Measurements from ENCODE around the gene DYNC2H1.

The DYNC2H1 gene

DNA sequence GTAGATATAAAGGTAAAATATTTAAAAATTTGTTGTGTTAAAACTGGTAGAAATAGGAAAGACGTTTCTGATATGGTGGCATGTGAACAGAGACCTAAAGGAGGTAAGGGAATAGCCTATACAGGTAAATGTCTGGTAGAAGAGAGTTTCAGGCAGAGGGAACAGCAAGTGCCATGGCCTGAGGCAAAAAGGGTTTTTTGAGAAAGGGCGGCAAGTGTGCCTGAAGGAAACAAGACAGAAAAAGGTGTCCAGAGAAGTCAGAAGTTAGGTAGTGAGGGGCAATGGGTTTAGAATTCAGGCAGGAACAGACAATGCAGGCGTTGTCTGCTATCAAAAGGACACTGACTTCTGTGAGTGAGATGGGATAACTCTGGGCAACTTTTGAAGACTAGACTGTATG is 339.7 kb downstream of the DYNC2H1 start:
- Mint-ChIP-seq H3K4me3 (no peak overlapping the region), H3K4me1 (peaks cover 3% of the 10 kb centered on the region), H3K9me3 (no peaks in the 10 kb centered on the region), H3K36me3 (no peaks in the 10 kb centered on the region), H3K27me3 (no peaks in the 10 kb centered on the region), H3K27ac (no peak overlapping the region)
- ATAC-seq (ENCODE audit: low read depth) = no peak
- DNase-seq (ENCODE audit: low spot score in 2 of 2) = no peak

DNA sequence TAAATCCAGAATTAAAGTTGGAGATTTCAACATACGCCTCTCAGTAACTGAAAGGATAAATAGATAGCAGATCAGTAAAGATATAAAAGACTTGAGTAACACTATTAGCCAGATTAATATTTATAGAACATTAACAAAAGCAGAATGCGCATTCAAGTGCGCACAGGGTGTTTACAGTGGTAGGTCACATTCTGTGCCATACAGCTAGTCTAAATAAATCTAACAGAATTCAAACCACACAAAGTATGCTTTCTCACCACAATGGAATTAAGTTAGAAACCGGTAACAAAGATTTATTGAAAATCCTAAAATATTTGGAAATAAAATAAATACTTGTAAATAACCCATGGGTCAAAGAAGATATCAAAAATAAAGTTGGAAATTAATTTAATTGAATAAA is 341.0 kb downstream of the DYNC2H1 start:
- H3K27ac Mint-ChIP-seq = no peak overlapping the region

DNA sequence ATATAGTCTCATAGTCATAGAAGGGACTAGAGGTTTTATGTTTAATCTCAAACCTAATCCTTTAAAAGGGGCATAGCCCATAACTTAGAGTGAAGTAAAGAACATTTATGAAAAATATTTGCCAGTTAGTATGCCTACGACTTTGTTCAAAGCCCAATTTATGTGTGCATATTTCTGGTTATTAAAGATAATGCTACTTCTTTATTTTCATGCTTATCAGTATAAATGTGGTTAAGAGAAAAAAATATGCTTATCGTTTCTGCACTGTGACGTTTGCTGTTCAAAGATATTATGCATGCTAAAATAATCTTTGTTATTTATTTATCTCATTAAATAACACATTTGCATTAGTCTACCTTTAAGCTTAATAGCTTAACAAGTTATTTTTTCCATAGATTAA is 343.9 kb downstream of the DYNC2H1 start:
- no peak for ATAC-seq (ENCODE audit: low read depth)

More for the DNA sequence above, 341.0 kb downstream of the DYNC2H1 start:
- DNase-seq (ENCODE audit: low spot score in 2 of 2) = no peak
- H3K9me3 Mint-ChIP-seq = no peaks in the 10 kb centered on the region
- peaks cover 3% of the 10 kb centered on the region for H3K4me1 Mint-ChIP-seq
- H3K27me3 Mint-ChIP-seq = no peaks in the 10 kb centered on the region
- ATAC-seq (ENCODE audit: low read depth) = no peak
- no peak overlapping the region for H3K4me3 Mint-ChIP-seq
- H3K36me3 Mint-ChIP-seq = no peaks in the 10 kb centered on the region

DNA sequence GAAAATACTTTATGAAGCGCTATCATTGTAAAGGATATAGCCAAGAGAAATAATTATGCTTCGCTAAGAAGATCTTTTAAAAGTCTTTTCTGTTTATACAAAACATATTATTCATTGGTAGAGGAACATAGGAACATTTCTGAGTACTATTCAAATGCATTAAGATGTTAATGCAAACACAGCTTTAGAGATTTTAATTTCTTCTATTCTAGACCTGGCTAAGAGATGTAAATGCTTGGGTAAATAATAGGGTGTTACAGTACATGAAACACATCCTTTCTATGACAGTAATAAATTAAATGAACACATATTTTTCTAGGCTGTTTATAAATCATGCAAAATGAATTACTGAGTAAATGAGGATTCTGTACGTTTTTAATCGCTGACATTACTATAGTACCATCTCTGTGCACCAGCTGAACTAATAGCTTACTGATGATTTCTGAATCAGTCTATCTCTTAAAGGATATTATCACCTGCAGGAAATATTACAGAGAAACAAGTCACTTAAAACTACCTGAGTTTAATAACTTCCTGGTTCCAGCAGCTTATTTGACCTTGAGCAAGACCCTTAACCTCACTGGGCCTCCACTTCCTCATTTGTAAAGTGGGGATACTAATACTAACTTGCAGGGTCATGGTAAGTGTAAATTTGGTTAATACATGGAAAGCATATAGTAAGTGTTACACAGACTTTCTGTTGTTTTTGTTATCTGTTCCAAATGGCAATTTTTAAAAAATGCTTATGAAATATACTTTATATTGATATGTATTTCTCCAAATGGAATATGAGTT is 344.9 kb downstream of the DYNC2H1 start:
- no peak for DNase-seq (ENCODE audit: low spot score in 2 of 2)
- no peaks in the 10 kb centered on the region for H3K4me1 Mint-ChIP-seq
- peaks cover 2% of the 10 kb centered on the region for H3K36me3 Mint-ChIP-seq
- H3K27me3 Mint-ChIP-seq = no peaks in the 10 kb centered on the region
- H3K9me3 Mint-ChIP-seq = no peaks in the 10 kb centered on the region
- H3K27ac Mint-ChIP-seq = no peak overlapping the region
- no peak overlapping the region for H3K4me3 Mint-ChIP-seq
- ATAC-seq (ENCODE audit: low read depth) = no peak

More for the DNA sequence above, 343.9 kb downstream of the DYNC2H1 start:
- Mint-ChIP-seq H3K4me3 (no peak overlapping the region), H3K36me3 (no peaks in the 10 kb centered on the region), H3K27ac (no peak overlapping the region), H3K9me3 (no peaks in the 10 kb centered on the region), H3K4me1 (no peaks in the 10 kb centered on the region), H3K27me3 (no peaks in the 10 kb centered on the region)
- no peak for DNase-seq (ENCODE audit: low spot score in 2 of 2)

DNA sequence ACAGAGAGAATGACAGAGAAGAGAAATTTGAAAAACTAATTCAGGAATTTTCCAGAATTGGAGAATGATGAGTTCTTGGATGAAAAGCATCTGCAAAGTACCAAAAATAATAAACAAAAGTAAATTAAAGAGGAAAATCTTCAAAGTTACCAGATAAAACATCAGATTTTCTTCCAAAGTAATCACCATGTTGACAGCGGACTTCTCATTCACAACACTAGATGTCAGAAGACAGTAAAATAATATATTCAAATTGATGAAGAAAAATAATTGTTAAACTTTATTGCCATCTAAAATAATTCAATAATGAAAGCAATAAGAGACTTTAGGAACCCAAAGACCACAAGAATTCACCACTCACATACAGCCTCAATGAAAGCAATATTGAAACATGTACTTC is 355.2 kb downstream of the DYNC2H1 start:
- ATAC-seq (ENCODE audit: low read depth) (no peak), DNase-seq (ENCODE audit: low spot score in 2 of 2) (no peak)
- Mint-ChIP-seq H3K9me3 (no peaks in the 10 kb centered on the region), H3K4me1 (no peaks in the 10 kb centered on the region), H3K27me3 (no peaks in the 10 kb centered on the region), H3K36me3 (no peaks in the 10 kb centered on the region), H3K27ac (no peak overlapping the region), H3K4me3 (no peak overlapping the region)

DNA sequence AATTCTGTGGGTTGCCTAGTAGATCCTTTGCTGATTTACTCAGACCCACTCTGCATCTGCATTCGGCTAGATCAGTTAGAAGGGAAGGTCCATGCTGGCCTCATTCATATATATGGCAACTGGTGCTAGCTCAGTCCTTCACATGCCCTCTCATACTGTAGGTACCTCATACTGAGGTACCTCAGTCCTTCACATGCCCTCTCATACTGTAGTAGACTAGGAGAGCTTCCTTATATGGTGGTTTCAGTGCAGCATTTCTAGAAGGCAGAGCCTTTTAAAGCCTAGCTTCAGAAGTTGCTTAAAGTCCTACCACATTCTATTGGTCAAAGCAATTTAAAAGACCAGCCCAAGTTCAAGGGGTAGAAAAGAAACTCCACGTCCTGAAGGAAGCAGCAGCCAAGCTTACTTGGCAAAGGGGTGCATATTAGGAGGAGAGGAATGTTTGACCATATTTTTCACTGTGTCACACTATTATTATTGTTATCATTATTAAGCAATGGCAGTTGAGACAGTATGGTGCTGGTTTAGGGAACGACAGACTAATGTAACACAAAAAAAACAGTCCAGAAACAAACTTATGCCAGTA is 356.4 kb downstream of the DYNC2H1 start:
- no peak overlapping the region for H3K27ac Mint-ChIP-seq
- H3K9me3 Mint-ChIP-seq = no peaks in the 10 kb centered on the region
- DNase-seq (ENCODE audit: low spot score in 2 of 2) = no peak
- no peak overlapping the region for H3K4me3 Mint-ChIP-seq
- no peaks in the 10 kb centered on the region for H3K36me3 Mint-ChIP-seq
- ATAC-seq (ENCODE audit: low read depth) = no peak
- no peaks in the 10 kb centered on the region for H3K27me3 Mint-ChIP-seq
- H3K4me1 Mint-ChIP-seq = no peaks in the 10 kb centered on the region

DNA sequence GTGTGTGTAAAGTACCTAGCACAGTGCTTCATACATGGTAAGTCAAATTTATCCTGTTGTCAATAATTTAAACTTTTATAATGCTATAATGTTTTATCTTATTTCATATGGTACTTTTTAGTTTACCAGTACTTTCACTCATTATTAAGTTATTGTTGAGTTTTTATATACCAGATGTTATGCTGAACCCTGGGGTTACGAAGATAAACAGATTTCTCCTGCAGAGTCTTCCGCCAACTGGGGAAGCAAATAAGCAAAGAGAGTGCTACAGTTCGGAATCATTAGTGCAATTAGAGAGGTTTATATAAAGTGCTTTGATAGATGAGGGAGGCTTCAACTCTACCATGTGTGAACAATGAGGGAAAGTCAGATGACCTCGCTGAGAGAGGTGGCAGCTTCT is 362.3 kb downstream of the DYNC2H1 start:
- ATAC-seq (ENCODE audit: low read depth) = no peak
- Mint-ChIP-seq H3K9me3 (peaks cover 2% of the 10 kb centered on the region), H3K27me3 (no peaks in the 10 kb centered on the region), H3K27ac (no peak overlapping the region), H3K4me3 (no peak overlapping the region), H3K36me3 (peaks cover 3% of the 10 kb centered on the region), H3K4me1 (no peaks in the 10 kb centered on the region)
- DNase-seq (ENCODE audit: low spot score in 2 of 2) = no peak

DNA sequence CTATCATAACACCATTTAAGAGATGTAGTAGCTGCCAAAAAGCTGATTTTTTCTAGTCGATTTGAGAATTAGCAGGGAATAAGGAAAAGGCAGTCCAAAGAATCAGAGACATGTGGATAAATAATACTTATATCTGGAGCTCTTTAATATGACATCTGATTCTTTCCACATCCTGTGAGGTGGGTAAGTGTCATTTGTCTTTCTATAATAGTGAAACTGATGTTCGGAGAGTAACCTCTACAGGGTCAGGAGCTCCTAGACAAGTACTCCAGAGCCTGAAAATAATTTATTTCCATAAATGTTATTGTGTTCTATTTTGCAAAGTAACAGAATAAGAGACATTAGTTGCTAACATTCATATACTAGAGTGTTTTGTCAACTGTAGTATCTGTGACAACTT is 367.6 kb downstream of the DYNC2H1 start:
- no peaks in the 10 kb centered on the region for H3K36me3 Mint-ChIP-seq
- ATAC-seq (ENCODE audit: low read depth) = no peak
- H3K4me3 Mint-ChIP-seq = no peak overlapping the region
- H3K27ac Mint-ChIP-seq = no peak overlapping the region
- H3K4me1 Mint-ChIP-seq = no peaks in the 10 kb centered on the region
- no peaks in the 10 kb centered on the region for H3K27me3 Mint-ChIP-seq
- no peak for DNase-seq (ENCODE audit: low spot score in 2 of 2)
- H3K9me3 Mint-ChIP-seq = no peaks in the 10 kb centered on the region

DNA sequence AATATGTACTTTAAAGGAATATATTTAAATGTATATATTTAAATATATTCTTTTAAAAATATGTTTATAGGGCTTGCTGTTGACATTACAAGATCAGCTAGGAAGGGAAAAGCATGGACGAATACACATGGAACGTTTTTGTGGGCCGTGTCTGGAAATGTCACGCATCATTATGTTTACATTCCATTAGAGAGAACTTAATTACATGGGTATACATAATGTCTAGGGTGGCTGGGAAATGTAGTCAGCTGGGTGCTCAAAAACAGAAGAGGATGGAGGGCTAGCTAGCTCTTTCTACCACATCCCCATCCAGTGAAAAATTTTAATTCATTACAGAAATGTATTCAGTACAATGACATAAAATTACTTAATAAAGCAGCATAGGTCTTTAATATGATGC is 371.2 kb downstream of the DYNC2H1 start:
- DNase-seq (ENCODE audit: low spot score in 2 of 2) (no peak), ATAC-seq (ENCODE audit: low read depth) (no peak)
- Mint-ChIP-seq H3K27me3 (no peaks in the 10 kb centered on the region), H3K4me3 (no peak overlapping the region), H3K27ac (no peak overlapping the region), H3K4me1 (no peaks in the 10 kb centered on the region), H3K36me3 (no peaks in the 10 kb centered on the region), H3K9me3 (no peaks in the 10 kb centered on the region)

DNA sequence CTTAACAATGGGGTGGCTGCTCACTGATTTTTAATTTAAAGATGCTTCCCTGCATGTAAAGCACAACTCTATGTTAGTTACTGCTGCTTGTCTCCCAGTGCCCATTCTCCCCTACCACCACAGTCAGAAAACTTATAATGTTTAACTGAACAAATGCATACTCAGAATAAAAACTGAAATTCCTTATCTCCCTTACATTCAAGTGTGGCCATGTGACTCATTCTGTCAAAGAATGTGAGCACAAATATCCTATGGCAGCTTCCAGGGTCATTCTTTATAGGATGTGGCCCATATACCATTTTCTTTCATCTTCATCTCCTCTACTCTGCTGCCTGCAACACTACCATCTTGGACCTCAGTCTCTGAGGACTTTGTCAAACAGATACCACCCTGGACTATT is 374.8 kb downstream of the DYNC2H1 start:
- ATAC-seq (ENCODE audit: low read depth) (no peak), DNase-seq (ENCODE audit: low spot score in 2 of 2) (no peak)
- no peaks in the 10 kb centered on the region for H3K36me3 Mint-ChIP-seq
- no peaks in the 10 kb centered on the region for H3K4me1 Mint-ChIP-seq
- H3K27ac Mint-ChIP-seq = no peak overlapping the region
- no peaks in the 10 kb centered on the region for H3K9me3 Mint-ChIP-seq
- H3K27me3 Mint-ChIP-seq = no peaks in the 10 kb centered on the region
- H3K4me3 Mint-ChIP-seq = no peak overlapping the region

DNA sequence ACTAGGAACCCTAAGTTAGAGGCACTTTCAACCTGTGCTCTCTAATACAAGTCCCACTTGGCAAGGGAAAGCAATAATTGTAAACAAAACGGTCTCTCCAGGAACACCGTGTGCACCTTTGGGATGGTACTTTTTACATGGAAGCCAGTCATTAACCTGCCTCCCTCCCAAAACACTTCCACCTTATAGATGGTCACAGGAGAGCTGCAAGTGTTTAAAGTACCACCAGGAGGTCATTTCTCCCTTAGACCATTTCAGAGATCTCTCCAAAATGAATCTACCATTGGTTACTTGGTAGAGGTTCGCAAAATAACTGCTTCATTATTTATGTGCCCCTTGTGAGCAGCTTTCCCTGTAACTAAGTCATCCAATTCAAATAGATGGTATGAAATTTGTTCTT is 375.3 kb downstream of the DYNC2H1 start:
- Mint-ChIP-seq H3K27me3 (no peaks in the 10 kb centered on the region), H3K4me3 (no peak overlapping the region), H3K4me1 (no peaks in the 10 kb centered on the region), H3K27ac (no peak overlapping the region), H3K36me3 (no peaks in the 10 kb centered on the region), H3K9me3 (no peaks in the 10 kb centered on the region)
- ATAC-seq (ENCODE audit: low read depth) = no peak
- no peak for DNase-seq (ENCODE audit: low spot score in 2 of 2)

DNA sequence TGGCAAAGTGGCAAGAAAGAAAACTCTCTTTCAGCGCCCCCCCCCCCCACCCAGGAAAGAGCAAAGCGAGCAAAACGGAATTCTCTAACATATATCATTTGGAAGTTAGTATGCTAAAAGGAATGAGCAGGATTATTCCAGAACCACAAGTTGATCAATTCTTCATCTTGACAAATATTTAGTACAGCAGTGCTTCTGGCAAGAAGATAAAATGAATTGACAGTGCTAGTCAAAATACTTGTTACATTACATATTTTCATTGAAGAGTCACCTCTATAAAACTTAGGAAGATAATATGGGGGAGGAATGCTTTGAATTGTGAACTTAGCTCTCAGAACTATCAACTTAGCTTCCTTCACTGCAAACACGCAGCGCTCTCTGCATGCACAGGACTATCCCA is 377.4 kb downstream of the DYNC2H1 start:
- DNase-seq (ENCODE audit: low spot score in 2 of 2) (no peak), ATAC-seq (ENCODE audit: low read depth) (no peak)
- H3K36me3 Mint-ChIP-seq = no peaks in the 10 kb centered on the region
- no peaks in the 10 kb centered on the region for H3K27me3 Mint-ChIP-seq
- H3K9me3 Mint-ChIP-seq = peaks cover 2% of the 10 kb centered on the region
- H3K4me1 Mint-ChIP-seq = no peaks in the 10 kb centered on the region
- no peak overlapping the region for H3K4me3 Mint-ChIP-seq
- no peak overlapping the region for H3K27ac Mint-ChIP-seq

DNA sequence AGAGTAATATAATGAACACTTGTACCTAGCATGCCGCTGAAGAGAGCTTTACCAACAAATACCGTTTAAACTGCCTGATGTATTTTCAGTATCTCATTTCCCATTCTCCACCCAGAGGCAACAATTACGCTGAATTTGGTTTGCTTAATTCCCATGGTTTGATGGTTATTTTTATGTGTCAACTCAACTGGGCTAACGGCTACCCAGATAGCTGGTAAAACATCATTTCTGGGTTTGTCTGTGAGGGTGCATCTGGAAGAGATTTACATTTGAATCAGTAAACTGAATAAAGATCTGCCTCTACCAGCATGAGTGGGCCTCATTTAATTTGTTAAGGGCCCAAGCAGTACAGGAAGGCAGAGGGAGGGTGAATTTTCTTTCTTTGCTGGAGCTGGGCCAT is 377.9 kb downstream of the DYNC2H1 start:
- DNase-seq (ENCODE audit: low spot score in 2 of 2) (no peak), ATAC-seq (ENCODE audit: low read depth) (no peak)
- Mint-ChIP-seq H3K4me3 (no peak overlapping the region), H3K4me1 (no peaks in the 10 kb centered on the region), H3K9me3 (peaks cover 2% of the 10 kb centered on the region), H3K36me3 (no peaks in the 10 kb centered on the region), H3K27me3 (no peaks in the 10 kb centered on the region), H3K27ac (no peak overlapping the region)

DNA sequence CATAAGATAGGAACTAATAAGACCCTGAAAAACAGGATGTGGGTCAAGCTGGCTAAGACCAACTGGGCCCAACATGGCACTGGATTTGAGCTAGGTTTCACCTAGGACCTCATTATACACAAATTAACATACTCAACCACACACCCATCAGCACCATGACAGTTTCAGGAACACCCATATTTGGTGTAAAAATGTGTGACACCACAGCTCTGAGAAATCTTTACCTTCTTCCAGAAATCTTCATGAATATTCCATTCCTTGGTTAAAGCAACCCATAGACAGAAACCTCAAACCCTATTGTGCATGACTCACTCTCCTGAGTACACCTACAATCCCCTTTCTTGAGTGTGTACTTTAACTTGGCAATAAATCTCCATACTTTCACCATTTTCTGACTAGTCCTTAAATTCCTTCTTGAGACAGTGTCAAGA is 378.8 kb downstream of the DYNC2H1 start:
- no peaks in the 10 kb centered on the region for H3K36me3 Mint-ChIP-seq
- H3K9me3 Mint-ChIP-seq = peaks cover 2% of the 10 kb centered on the region
- DNase-seq (ENCODE audit: low spot score in 2 of 2) (no peak), ATAC-seq (ENCODE audit: low read depth) (no peak)
- H3K4me1 Mint-ChIP-seq = no peaks in the 10 kb centered on the region
- no peaks in the 10 kb centered on the region for H3K27me3 Mint-ChIP-seq
- H3K27ac Mint-ChIP-seq = no peak overlapping the region
- H3K4me3 Mint-ChIP-seq = no peak overlapping the region

DNA sequence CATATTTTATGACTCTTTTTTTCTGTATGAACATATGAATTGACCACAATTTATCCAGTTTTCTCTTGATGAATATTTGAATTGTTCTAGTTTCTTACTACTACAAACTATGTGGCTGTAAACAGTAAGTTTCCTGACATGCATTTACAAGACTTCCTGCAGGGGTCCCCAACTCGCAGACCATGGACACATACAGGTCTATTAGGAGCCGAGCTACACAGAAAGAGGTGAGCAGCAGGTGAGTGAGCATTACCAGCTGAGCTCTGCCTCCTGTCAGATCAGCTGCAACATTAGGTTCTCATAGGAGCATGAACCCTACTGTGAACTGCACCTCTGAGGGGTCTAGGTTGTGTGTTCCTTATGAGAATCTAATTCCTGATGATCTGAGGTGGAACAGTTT is 379.4 kb downstream of the DYNC2H1 start:
- H3K27ac Mint-ChIP-seq = no peak overlapping the region
- H3K36me3 Mint-ChIP-seq = no peaks in the 10 kb centered on the region
- H3K27me3 Mint-ChIP-seq = no peaks in the 10 kb centered on the region
- ATAC-seq (ENCODE audit: low read depth) = no peak
- peaks cover 2% of the 10 kb centered on the region for H3K9me3 Mint-ChIP-seq
- DNase-seq (ENCODE audit: low spot score in 2 of 2) = no peak
- no peak overlapping the region for H3K4me3 Mint-ChIP-seq
- no peaks in the 10 kb centered on the region for H3K4me1 Mint-ChIP-seq

All from memory B cell (primary cell).